Keratinocyte (primary cell): ENCODE results near the gene ZSCAN23.

Experiments used
- EZH2 ChIP-seq: IDR thresholded peaks from one replicate; pipeline ENCODE4 v1.6.1; 2012; ENCODE audit warnings: inconsistent platforms, mild to moderate bottlenecking, low read length, moderate library complexity
- TF ChIP-seq, protein P1 (sequence below), 3 experiments: IDR thresholded peaks in 1 of 3; conservative IDR thresholded peaks in 1 of 3; optimal IDR thresholded peaks in 1 of 3; 2 replicates in 2 of 3; 3 replicates in 1 of 3; pipeline versions ENCODE3 to v1.5.1; 2011; ENCODE audit warnings: low read length in 3 of 3, mild to moderate bottlenecking in 3 of 3, moderate library complexity in 2 of 3, control low read depth in 1 of 3, inconsistent platforms in 1 of 3; ENCODE audit not compliant: insufficient read depth in 2 of 3; ENCODE audit errors: extremely low read depth in 1 of 3

DNA sequence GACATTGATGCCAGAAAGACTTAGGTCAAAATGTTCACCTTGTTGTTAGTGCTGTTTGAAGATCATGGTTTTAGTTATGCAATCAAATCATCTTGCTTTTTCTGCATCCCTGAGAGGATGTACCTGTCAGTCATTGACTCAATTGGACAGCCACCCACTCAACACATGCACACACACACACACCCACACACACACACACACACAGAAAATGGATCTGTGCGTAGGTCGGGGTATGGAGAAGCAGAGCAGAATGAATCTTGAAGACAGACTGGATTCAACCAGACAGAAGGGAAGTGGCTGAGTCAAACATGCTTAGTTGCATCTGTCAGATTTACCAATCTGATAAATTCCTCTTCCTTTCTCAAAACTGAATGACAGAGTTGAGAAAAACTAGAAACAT, 19.1 kb upstream of the ZSCAN23 start:
- TF ChIP-seq, protein P1, sequence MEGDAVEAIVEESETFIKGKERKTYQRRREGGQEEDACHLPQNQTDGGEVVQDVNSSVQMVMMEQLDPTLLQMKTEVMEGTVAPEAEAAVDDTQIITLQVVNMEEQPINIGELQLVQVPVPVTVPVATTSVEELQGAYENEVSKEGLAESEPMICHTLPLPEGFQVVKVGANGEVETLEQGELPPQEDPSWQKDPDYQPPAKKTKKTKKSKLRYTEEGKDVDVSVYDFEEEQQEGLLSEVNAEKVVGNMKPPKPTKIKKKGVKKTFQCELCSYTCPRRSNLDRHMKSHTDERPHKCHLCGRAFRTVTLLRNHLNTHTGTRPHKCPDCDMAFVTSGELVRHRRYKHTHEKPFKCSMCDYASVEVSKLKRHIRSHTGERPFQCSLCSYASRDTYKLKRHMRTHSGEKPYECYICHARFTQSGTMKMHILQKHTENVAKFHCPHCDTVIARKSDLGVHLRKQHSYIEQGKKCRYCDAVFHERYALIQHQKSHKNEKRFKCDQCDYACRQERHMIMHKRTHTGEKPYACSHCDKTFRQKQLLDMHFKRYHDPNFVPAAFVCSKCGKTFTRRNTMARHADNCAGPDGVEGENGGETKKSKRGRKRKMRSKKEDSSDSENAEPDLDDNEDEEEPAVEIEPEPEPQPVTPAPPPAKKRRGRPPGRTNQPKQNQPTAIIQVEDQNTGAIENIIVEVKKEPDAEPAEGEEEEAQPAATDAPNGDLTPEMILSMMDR (optimal IDR thresholded peaks at IDR 0.05 in 1 of 3, IDR thresholded peaks at IDR 0.05 in 1 of 3, conservative IDR thresholded peaks at IDR 0.05 in 1 of 3; ENCODE audit: extremely low read depth in 1 of 3, insufficient read depth in 2 of 3, low read length in 3 of 3) = no peak
- no peak for TF ChIP-seq EZH2
